Mucosa of descending colon (tissue), 3 donors: ENCODE results near the gene FBXO45. TPM values are rescaled to one million over a fixed set of nuclear protein-coding genes. Genes with fewer than 3 reads are reported as not detected.
"Not testable (repeated sequence)": the region's sequence is repeated elsewhere in the genome, so short reads cannot be mapped to it uniquely, and the experiment has no call there.

Experiments
- ATAC-seq: fragments of 200-7000 bp; cut with Tn5 transposase; one replicate; pipeline ENCODE4 v1.9.1; 2020; ENCODE audit warnings: mild to moderate bottlenecking, moderate library complexity
- DNase-seq, 3 donors: peaks; one replicate each; pipeline ENCODE4 v3.0.0-alpha.2; 2020
- H3K36me3 ChIP-seq: fragments of 200-600 bp; one replicate; pipeline ENCODE4 v1.8.0; 2021; ENCODE audit warnings: low read depth, mild to moderate bottlenecking
- H3K4me1 ChIP-seq: fragments of 200-600 bp; one replicate; pipeline ENCODE4 v1.8.0; 2021; ENCODE audit warnings: low read depth, mild to moderate bottlenecking
- H3K4me3 ChIP-seq: fragments of 200-600 bp; one replicate; pipeline ENCODE4 v1.8.0; 2021; ENCODE audit warnings: mild to moderate bottlenecking
- H3K9me3 ChIP-seq: fragments of 200-600 bp; one replicate; pipeline ENCODE4 v1.8.0; 2021; ENCODE audit warnings: mild to moderate bottlenecking
- intact Hi-C, 2 donors: fragments of 100-400 bp; cut with DNase I in 1 of 2; cut with micrococcal nuclease in 1 of 2; formaldehyde crosslinking; loops; one replicate each; pipeline versions ENCODE4 v1.11.0 to v1.11.1; 2022; cut with DNase I, micrococcal nuclease
- total RNA-seq, 3 donors: library from RNA; stranded (reverse); fragmentation: NEBNext Ultra II Directional in 2 of 3; extraction: Animal tissue kit (Norgen Biotek cat#: 25700) in 2 of 3; gene quantifications; one replicate each; pipeline versions ENCODE4 v1.2.1 to v1.2.4, GENCODE V29; 2021 to 2023
- TF ChIP-seq, protein P1 (sequence below): fragments of 200-600 bp; IDR thresholded peaks from one replicate; pipeline ENCODE4 v1.8.0; 2022; ENCODE audit warnings: antibody characterized with exemption, mild to moderate bottlenecking
- donor health status: DM: no; HTN: no; CAD: no; lungs with moderate emphysema.
- donor health status: DM: no; HTN: no; CAD: no.
- donor health status: DM: no; HTN: yes; CAD: no.

Gene FBXO45
- total RNA-seq, 3 donors from 2014 or later, result 7.5 to 12.7 (median 9.9) TPM

- intact Hi-C loops, result no loop called here
- H3K4me3 ChIP-seq, result no peak overlapping the region
- TF ChIP-seq, protein P1, sequence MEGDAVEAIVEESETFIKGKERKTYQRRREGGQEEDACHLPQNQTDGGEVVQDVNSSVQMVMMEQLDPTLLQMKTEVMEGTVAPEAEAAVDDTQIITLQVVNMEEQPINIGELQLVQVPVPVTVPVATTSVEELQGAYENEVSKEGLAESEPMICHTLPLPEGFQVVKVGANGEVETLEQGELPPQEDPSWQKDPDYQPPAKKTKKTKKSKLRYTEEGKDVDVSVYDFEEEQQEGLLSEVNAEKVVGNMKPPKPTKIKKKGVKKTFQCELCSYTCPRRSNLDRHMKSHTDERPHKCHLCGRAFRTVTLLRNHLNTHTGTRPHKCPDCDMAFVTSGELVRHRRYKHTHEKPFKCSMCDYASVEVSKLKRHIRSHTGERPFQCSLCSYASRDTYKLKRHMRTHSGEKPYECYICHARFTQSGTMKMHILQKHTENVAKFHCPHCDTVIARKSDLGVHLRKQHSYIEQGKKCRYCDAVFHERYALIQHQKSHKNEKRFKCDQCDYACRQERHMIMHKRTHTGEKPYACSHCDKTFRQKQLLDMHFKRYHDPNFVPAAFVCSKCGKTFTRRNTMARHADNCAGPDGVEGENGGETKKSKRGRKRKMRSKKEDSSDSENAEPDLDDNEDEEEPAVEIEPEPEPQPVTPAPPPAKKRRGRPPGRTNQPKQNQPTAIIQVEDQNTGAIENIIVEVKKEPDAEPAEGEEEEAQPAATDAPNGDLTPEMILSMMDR, result no peak
- H3K4me1 ChIP-seq, result peaks cover 2% of the 10 kb centered on the region
- ATAC-seq (no peak), DNase-seq (no peak)
- H3K36me3 ChIP-seq, result no peaks in the 10 kb centered on the region
- no peaks in the 10 kb centered on the region for H3K9me3 ChIP-seq
Measured at GRCh38 chr3:196636369-196637349, 68.2 kb downstream of the FBXO45 start.

- DNase-seq, H3K4me1 ChIP-seq, intact Hi-C loops, H3K36me3 ChIP-seq, H3K9me3 ChIP-seq, ATAC-seq, H3K4me3 ChIP-seq: not testable (repeated sequence)
Measured at GRCh38 chr3:196637941-196638340, 69.5 kb downstream of the FBXO45 start.

Other genes with a start within 250 kb of the FBXO45 start
- gene TM4SF19, start 230.3 kb upstream of the FBXO45 start, total RNA-seq, result not detected
- 10 to 100 TPM; 23.1 to 74.8 (median 43.9) TPM for gene UBXN7, start 136.2 kb upstream of the FBXO45 start, total RNA-seq
- 10 to 100 TPM; 23.7 to 29.2 (median 24.9) TPM for gene RNF168, start 64.9 kb upstream of the FBXO45 start, total RNA-seq
- not detected for gene SMCO1, start 53.3 kb upstream of the FBXO45 start, total RNA-seq
- gene WDR53, start 106 bp upstream of the FBXO45 start, total RNA-seq, result 10 to 100 TPM in 1 of 3 donors, 1 to 10 TPM in 2; 5.8 to 13.7 (median 7.5) TPM
- 1 to 10 TPM; 1.1 to 6.0 (median 5.4) TPM for gene NRROS, start 71.0 kb downstream of the FBXO45 start, total RNA-seq
- 1 to 10 TPM in 1 of 3 donors, under 1 TPM in 2; 0.23 to 3.8 (median 0.70) TPM for gene CEP19, start 143.6 kb downstream of the FBXO45 start, total RNA-seq
- gene PIGX, start 143.7 kb downstream of the FBXO45 start, total RNA-seq, result 10 to 100 TPM; 22.5 to 30.5 (median 29.0) TPM
- gene PAK2, start 171.2 kb downstream of the FBXO45 start, total RNA-seq, result 10 to 100 TPM; 50.6 to 74.7 (median 69.6) TPM